PC-9 (cell line): Measurements from ENCODE around the gene SPA17.

Experiments used
- CTCF ChIP-seq: fragments of 200-600 bp; sonication (generic); conservative IDR thresholded peaks from 2 replicates; pipeline ENCODE4 v1.6.1; 2017; ENCODE audit warnings: mixed run types, antibody characterized with exemption, mild to moderate bottlenecking, moderate library complexity
- EZH2 ChIP-seq: fragments of 200-600 bp; sonication (generic); IDR thresholded peaks from 2 replicates; pipeline ENCODE4 v1.8.0; 2017; ENCODE audit warnings: antibody characterized with exemption, low read depth

- TF ChIP-seq EZH2 (no peak), CTCF (no peak)
Measured at GRCh38 chr11:124693142-124693541, 19.4 kb downstream of the SPA17 start.
